Uterus (tissue), 2 donors: ENCODE measurements around the gene ACRBP.

ENCODE experiments used
- POLR2A ChIP-seq, 2 donors: fragments of 450-650 bp; IDR thresholded peaks; one replicate each; pipeline ENCODE4 v1.6.1; 2016; ENCODE audit warnings: antibody characterized with exemption in 2 of 2, mild to moderate bottlenecking in 1 of 2, moderate library complexity in 1 of 2
- TF ChIP-seq, protein P1 (sequence below), 4 experiments: fragments of 200-600 bp in 2 of 4; fragments of 450-650 bp in 2 of 4; sonication (generic) in 2 of 4; IDR thresholded peaks; one replicate each; pipeline ENCODE4 v1.5.1; 2016 to 2019; ENCODE audit warnings: antibody characterized with exemption in 4 of 4, mild to moderate bottlenecking in 2 of 4, moderate library complexity in 1 of 4

DNA sequence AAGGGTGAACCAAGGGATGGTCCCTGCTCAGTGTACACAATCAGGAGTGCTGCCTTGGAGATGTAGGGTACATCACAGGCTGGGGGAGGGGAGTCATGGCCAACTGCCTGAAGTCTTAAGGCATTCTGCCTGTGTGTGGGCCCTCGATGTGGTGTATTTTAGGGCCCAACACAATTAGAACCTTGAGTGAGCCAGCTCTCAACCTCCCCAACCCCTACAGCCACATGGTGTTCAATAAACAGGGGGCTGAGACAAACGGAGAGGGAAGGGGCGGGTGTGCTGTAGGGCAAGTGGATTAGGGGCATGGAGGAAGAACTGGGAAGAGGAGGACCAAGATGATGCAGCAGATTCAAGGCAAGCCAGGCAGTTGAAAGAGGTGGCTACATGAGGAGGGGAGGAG lies 31.4 kb downstream of the ACRBP start:
- TF ChIP-seq, protein P1, sequence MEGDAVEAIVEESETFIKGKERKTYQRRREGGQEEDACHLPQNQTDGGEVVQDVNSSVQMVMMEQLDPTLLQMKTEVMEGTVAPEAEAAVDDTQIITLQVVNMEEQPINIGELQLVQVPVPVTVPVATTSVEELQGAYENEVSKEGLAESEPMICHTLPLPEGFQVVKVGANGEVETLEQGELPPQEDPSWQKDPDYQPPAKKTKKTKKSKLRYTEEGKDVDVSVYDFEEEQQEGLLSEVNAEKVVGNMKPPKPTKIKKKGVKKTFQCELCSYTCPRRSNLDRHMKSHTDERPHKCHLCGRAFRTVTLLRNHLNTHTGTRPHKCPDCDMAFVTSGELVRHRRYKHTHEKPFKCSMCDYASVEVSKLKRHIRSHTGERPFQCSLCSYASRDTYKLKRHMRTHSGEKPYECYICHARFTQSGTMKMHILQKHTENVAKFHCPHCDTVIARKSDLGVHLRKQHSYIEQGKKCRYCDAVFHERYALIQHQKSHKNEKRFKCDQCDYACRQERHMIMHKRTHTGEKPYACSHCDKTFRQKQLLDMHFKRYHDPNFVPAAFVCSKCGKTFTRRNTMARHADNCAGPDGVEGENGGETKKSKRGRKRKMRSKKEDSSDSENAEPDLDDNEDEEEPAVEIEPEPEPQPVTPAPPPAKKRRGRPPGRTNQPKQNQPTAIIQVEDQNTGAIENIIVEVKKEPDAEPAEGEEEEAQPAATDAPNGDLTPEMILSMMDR (IDR thresholded peaks at IDR 0.05): no peak
- TF ChIP-seq POLR2A (IDR thresholded peaks at IDR 0.05): no peak
